C4-2B (cell line): ENCODE results near the gene EFNB2.

Experiments used
- ZFX ChIP-seq: fragments of 450-650 bp; IDR thresholded peaks from 2 replicates; pipeline ENCODE4 v1.6.1; 2017
- TF ChIP-seq, protein P1 (sequence below): fragments of 450-650 bp; conservative IDR thresholded peaks from 2 replicates; pipeline ENCODE4 v1.5.1; 2017; ENCODE audit warnings: mild to moderate bottlenecking

DNA sequence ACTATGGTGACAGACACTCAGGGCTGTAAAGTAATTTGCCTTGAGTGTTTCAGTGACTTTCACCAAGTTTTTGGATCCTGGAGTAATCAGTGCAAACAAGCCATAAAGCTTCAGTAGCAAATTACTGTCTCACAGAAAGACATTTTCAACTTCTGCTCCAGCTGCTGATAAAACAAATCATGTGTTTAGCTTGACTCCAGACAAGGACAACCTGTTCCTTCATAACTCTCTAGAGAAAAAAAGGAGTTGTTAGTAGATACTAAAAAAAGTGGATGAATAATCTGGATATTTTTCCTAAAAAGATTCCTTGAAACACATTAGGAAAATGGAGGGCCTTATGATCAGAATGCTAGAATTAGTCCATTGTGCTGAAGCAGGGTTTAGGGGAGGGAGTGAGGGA lies 23.1 kb upstream of the EFNB2 start:
- TF ChIP-seq, protein P1, sequence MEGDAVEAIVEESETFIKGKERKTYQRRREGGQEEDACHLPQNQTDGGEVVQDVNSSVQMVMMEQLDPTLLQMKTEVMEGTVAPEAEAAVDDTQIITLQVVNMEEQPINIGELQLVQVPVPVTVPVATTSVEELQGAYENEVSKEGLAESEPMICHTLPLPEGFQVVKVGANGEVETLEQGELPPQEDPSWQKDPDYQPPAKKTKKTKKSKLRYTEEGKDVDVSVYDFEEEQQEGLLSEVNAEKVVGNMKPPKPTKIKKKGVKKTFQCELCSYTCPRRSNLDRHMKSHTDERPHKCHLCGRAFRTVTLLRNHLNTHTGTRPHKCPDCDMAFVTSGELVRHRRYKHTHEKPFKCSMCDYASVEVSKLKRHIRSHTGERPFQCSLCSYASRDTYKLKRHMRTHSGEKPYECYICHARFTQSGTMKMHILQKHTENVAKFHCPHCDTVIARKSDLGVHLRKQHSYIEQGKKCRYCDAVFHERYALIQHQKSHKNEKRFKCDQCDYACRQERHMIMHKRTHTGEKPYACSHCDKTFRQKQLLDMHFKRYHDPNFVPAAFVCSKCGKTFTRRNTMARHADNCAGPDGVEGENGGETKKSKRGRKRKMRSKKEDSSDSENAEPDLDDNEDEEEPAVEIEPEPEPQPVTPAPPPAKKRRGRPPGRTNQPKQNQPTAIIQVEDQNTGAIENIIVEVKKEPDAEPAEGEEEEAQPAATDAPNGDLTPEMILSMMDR = no peak
- TF ChIP-seq ZFX = no peak
